ENCODE measurements around the gene DSPP. TPM values are rescaled to one million over a fixed set of nuclear protein-coding genes. Genes with fewer than 3 reads are reported as not detected.
A peak's percentile ranks its signal among the peaks of the same experiment; 100 is the strongest.

Gene DSPP
- total RNA-seq, 1 donor = not detected

DNA sequence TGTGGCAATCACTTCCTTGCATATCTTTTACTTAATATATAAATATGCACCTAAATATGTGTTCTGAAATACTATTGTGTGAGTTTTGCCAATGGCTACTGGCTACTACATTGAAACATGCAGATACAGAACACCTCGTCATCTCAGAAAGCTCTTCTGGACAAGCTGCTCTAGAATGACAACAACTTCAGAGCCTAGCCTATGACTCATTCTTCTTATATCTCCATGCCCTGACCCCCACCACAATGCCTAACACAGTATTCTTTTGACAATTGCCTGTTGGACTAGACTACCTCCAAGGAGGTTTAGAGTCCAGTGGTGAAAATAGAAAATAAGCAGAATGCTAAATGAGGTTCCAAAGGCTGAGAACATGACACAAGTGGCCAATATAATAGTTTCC, 24.1 kb downstream of the DSPP start:
- Histone ChIP-seq H3K4me3 (ENCODE audit: insufficient read depth, low read length) (no peak overlapping the region), H3K27me3 (ENCODE audit: insufficient read depth, low read length) (peaks cover 5% of the 10 kb centered on the region), H3K4me1 (ENCODE audit: insufficient read depth, low read length) (no peaks in the 10 kb centered on the region), H3K9me3 (ENCODE audit: low read depth, low read length) (no peaks in the 10 kb centered on the region), H3K27ac (ENCODE audit: low read depth, low read length) (no peak overlapping the region), H3K79me2 (ENCODE audit: insufficient read depth, low read length) (no peaks in the 10 kb centered on the region), H3K4me2 (ENCODE audit: insufficient read depth, low read length) (no peak overlapping the region), H4K20me1 (ENCODE audit: insufficient read depth, low read length) (no peaks in the 10 kb centered on the region), H3K36me3 (ENCODE audit: insufficient read depth, low read length) (no peaks in the 10 kb centered on the region), H2AFZ (ENCODE audit: low read length) (no peak overlapping the region)
- TF ChIP-seq, protein P1, sequence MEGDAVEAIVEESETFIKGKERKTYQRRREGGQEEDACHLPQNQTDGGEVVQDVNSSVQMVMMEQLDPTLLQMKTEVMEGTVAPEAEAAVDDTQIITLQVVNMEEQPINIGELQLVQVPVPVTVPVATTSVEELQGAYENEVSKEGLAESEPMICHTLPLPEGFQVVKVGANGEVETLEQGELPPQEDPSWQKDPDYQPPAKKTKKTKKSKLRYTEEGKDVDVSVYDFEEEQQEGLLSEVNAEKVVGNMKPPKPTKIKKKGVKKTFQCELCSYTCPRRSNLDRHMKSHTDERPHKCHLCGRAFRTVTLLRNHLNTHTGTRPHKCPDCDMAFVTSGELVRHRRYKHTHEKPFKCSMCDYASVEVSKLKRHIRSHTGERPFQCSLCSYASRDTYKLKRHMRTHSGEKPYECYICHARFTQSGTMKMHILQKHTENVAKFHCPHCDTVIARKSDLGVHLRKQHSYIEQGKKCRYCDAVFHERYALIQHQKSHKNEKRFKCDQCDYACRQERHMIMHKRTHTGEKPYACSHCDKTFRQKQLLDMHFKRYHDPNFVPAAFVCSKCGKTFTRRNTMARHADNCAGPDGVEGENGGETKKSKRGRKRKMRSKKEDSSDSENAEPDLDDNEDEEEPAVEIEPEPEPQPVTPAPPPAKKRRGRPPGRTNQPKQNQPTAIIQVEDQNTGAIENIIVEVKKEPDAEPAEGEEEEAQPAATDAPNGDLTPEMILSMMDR (IDR thresholded peaks at IDR 0.05; ENCODE audit: extremely low read depth, low read depth, low read length) = no peak
- DNase-seq (ENCODE audit: insufficient read length, low spot score, missing footprints) = no peak

DNA sequence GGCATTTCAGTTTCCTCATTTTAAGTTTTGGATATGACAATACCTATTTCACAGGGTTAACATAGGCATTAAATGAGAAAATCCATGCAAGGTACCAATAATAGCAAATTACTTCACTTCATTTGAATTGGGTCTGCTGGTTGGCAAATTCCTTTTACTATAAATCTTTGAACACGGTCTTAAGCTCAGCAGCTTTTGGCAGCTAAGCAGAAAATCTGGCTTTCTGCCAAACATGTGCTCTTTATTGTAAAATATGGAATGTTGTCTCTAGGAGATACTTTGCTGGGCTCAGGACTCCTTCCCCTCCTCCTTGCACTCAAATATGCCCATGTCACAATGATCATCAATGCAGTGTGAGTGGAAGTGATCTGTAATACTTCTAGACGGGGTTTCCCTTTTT, 24.9 kb downstream of the DSPP start:
- no peak overlapping the region for H3K4me3 ChIP-seq (ENCODE audit: insufficient read depth, low read length)
- H3K9me3 ChIP-seq (ENCODE audit: low read depth, low read length) = no peaks in the 10 kb centered on the region
- H3K36me3 ChIP-seq (ENCODE audit: insufficient read depth, low read length) = no peaks in the 10 kb centered on the region
- no peak overlapping the region for H3K27ac ChIP-seq (ENCODE audit: low read depth, low read length)
- H3K79me2 ChIP-seq (ENCODE audit: insufficient read depth, low read length) = no peaks in the 10 kb centered on the region
- H4K20me1 ChIP-seq (ENCODE audit: insufficient read depth, low read length) = no peaks in the 10 kb centered on the region
- DNase-seq (ENCODE audit: insufficient read length, low spot score, missing footprints) = no peak
- no peaks in the 10 kb centered on the region for H3K4me1 ChIP-seq (ENCODE audit: insufficient read depth, low read length)
- TF ChIP-seq, protein P1 (IDR thresholded peaks at IDR 0.05; ENCODE audit: extremely low read depth, low read depth, low read length) = no peak
- peaks cover 5% of the 10 kb centered on the region for H3K27me3 ChIP-seq (ENCODE audit: insufficient read depth, low read length)
- H3K4me2 ChIP-seq (ENCODE audit: insufficient read depth, low read length) = no peak overlapping the region
- no peak overlapping the region for H2AFZ ChIP-seq (ENCODE audit: low read length)

DNA sequence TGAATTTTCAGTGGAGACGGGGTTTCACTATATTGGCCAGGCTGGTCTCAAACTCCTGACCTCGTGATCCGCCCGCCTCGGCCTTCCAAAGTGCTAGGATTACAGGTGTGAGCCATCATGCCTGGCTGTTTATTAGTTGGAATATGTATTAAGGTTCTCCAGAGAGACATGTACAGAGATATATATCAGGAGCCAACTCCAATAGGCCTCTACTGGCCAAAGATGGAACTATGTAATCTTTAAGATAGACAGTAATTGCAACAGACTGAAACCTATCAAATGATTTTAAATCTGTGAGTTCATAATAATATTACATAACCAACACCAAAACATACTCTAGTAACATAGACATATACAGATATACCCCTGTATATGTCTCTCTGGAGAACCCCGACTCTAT, 36.0 kb downstream of the DSPP start:
- no peaks in the 10 kb centered on the region for H3K4me1 ChIP-seq (ENCODE audit: insufficient read depth, low read length)
- no peak overlapping the region for H2AFZ ChIP-seq (ENCODE audit: low read length)
- no peaks in the 10 kb centered on the region for H3K27me3 ChIP-seq (ENCODE audit: insufficient read depth, low read length)
- H4K20me1 ChIP-seq (ENCODE audit: insufficient read depth, low read length) = no peaks in the 10 kb centered on the region
- H3K36me3 ChIP-seq (ENCODE audit: insufficient read depth, low read length) = no peaks in the 10 kb centered on the region
- H3K27ac ChIP-seq (ENCODE audit: low read depth, low read length) = no peak overlapping the region
- no peak overlapping the region for H3K4me3 ChIP-seq (ENCODE audit: insufficient read depth, low read length)
- no peak overlapping the region for H3K4me2 ChIP-seq (ENCODE audit: insufficient read depth, low read length)
- TF ChIP-seq, protein P1 (IDR thresholded peaks at IDR 0.05; ENCODE audit: extremely low read depth, low read depth, low read length) = peak; percentile 35
- DNase-seq (ENCODE audit: insufficient read length, low spot score, missing footprints) = no peak
- H3K79me2 ChIP-seq (ENCODE audit: insufficient read depth, low read length) = no peaks in the 10 kb centered on the region
- no peaks in the 10 kb centered on the region for H3K9me3 ChIP-seq (ENCODE audit: low read depth, low read length)

DNA sequence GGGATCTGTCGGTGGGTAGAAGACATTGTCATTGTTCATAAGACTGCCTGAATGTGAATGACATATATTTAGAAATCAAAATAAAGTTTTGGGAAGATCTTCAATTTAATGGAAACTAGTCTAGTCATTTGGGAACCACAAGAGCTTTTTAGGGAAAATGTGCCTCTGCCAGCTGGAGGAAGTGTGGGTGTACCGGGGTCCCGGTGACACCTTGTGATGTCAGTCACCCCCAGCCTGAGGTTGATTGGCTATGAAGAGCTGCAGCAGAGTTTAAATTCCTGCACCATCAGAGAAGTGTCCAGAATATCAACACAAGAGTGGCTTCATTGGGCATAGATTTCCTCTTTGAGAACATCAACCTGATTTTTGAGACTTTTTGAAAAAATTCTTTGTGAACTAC, 41.7 kb downstream of the DSPP start, which contains the start of gene DMP1:
DMP1 (plus strand) TSS at position 301 of the 400 bp plus-strand sequence. CDS start 6,213 bp downstream, outside the sequence.
- Histone ChIP-seq H3K4me3 (ENCODE audit: insufficient read depth, low read length) (no peak within 1 kb of the TSS), H3K4me2 (ENCODE audit: insufficient read depth, low read length) (no peak within 1 kb of the TSS), H3K27ac (ENCODE audit: low read depth, low read length) (no peak within 1 kb of the TSS), H3K4me1 (ENCODE audit: insufficient read depth, low read length) (no peaks in the 10 kb centered on the region), H3K9me3 (ENCODE audit: low read depth, low read length) (no peaks in the 10 kb centered on the region), H4K20me1 (ENCODE audit: insufficient read depth, low read length) (no peaks in the 10 kb centered on the region), H2AFZ (ENCODE audit: low read length) (no peak within 1 kb of the TSS), H3K27me3 (ENCODE audit: insufficient read depth, low read length) (peaks cover 2% of the 10 kb centered on the region), H3K36me3 (ENCODE audit: insufficient read depth, low read length) (no peaks in the 10 kb centered on the region), H3K79me2 (ENCODE audit: insufficient read depth, low read length) (no peaks in the 10 kb centered on the region)
- DNase-seq (ENCODE audit: insufficient read length, low spot score, missing footprints) = no peak
- TF ChIP-seq, protein P1 (IDR thresholded peaks at IDR 0.05; ENCODE audit: extremely low read depth, low read depth, low read length) = no peak
